Activated T-cell treated with anti-CD3 and anti-CD28 coated beads, Interleukin-2, amount 50 U/mL, for 24 hours (primary cell): ENCODE measurements around the gene PSMA2.

Experiments used
- DNase-seq: peaks from one replicate; pipeline ENCODE4 v3.0.0-alpha.2; 2020
- H3K27ac Mint-ChIP-seq: 2 replicates; pipeline ENCODE4 v1.8.0; 2020; ENCODE audit warnings: mild to moderate bottlenecking, mixed read lengths
- H3K27me3 Mint-ChIP-seq: 2 replicates; pipeline ENCODE4 v1.8.0; 2020; ENCODE audit warnings: mixed read lengths
- H3K36me3 Mint-ChIP-seq: 2 replicates; pipeline ENCODE4 v1.8.0; 2020; ENCODE audit warnings: low read depth, mixed read lengths
- H3K4me1 Mint-ChIP-seq: 2 replicates; pipeline ENCODE4 v1.8.0; 2020; ENCODE audit warnings: low read depth, mixed read lengths
- H3K4me3 Mint-ChIP-seq: 2 replicates; pipeline ENCODE4 v1.8.0; 2020; ENCODE audit warnings: mild to moderate bottlenecking, moderate library complexity, mixed read lengths
- H3K9me3 Mint-ChIP-seq: 2 replicates; pipeline ENCODE4 v1.8.0; 2020; ENCODE audit warnings: mixed read lengths

PSMA2 gene

DNA sequence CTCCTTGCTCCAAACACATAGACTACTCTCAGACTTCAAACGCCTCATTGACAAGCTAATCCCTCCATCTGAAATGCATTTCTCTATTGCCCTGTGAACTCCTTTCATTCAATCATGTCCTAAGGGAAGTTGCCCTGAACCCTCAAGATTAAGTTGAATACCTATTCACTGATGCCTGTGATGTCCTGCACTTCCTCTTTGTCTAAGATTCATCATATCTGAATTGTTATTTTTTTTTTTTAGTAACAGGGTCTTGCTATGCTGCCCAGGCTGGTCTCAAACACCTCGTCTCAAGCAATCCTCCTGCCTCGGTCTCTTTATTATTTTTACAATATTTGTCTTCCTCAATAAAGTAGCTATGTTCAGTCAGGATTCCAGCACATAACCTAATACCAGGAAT is 3.2 kb downstream of the PSMA2 start:
- Mint-ChIP-seq H3K27ac (peak overlapping the region; percentile 68), H3K4me3 (peak overlapping the region; percentile 100), H3K4me1 (peaks cover 69% of the 10 kb centered on the region), H3K9me3 (no peaks in the 10 kb centered on the region), H3K36me3 (peaks cover 92% of the 10 kb centered on the region), H3K27me3 (no peaks in the 10 kb centered on the region)
- no peak for DNase-seq

DNA sequence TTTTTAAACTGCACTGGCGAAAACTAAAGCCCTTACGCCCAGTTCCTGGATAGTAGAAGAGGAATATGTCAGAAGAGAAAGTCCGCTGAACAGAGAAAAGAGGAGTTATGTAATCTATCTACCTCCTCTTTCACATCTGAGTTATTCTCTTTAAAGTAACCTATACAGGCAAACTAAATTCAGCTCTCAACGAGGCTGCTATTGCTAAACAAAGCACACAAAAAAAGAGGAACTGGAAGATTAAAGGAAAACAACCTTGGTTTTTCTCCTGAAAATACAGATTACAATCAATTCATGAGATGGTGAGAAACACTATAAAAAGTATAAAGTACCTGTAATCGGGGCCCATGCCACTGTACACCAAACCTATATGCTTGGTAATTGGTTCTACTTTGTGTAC is 5.8 kb downstream of the PSMA2 start:
- Mint-ChIP-seq H3K36me3 (peaks cover 96% of the 10 kb centered on the region), H3K4me3 (no peak overlapping the region), H3K27ac (no peak overlapping the region), H3K4me1 (peaks cover 73% of the 10 kb centered on the region), H3K9me3 (no peaks in the 10 kb centered on the region), H3K27me3 (no peaks in the 10 kb centered on the region)
- no peak for DNase-seq

DNA sequence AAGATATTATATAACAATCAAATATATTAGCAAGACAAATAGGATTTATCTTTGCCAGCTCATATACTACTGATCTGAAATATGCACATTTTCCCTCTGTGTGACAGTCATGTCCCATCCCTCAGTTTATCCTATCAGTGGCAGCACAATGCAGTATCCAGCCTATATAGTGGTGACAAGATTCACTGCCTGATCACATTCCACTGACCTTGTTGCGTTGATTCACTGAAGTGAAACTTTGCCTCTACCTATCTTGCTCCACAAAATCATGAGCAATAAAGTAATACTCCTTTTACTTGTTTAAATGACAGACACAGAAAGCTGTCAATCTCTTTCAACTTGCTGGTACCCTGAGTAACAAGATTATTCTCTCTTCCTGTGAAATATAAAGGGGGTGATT is 6.3 kb downstream of the PSMA2 start:
- Mint-ChIP-seq H3K36me3 (peaks cover 96% of the 10 kb centered on the region), H3K27me3 (no peaks in the 10 kb centered on the region), H3K9me3 (no peaks in the 10 kb centered on the region), H3K27ac (peak overlapping the region; percentile 59), H3K4me3 (no peak overlapping the region), H3K4me1 (peaks cover 72% of the 10 kb centered on the region)
- DNase-seq: no peak

DNA sequence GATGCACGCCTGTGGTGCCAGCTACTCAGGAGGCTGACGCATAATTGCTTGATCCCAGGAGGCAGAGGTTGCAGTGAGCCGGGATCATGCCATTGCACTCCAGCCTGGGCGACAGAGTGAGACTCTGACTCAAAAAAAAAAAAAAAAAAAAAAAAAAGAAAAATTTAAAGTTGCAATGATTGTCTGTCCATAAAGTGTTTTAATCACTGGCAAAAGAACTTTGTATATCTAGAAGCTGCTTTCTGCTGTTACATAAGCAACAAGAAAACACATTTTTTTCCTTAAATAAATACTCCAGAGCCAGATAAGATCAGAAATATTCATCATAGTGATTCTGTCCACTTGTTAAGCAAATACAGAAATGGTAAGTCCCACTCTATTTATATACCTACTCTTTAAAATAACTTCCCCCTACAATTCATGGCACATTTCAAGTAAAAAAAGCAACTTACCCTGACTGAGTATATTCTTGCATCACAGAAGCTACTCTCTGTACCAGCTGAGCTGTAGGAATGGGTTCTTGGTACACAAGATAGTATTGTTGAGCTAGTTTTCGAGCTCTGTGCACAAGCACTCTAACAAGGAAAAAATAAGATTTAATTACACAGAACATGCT is 7.6 kb downstream of the PSMA2 start:
- Mint-ChIP-seq H3K27ac (peak overlapping the region; percentile 86), H3K36me3 (peaks cover 97% of the 10 kb centered on the region), H3K4me1 (peaks cover 60% of the 10 kb centered on the region), H3K27me3 (no peaks in the 10 kb centered on the region), H3K4me3 (no peak overlapping the region), H3K9me3 (no peaks in the 10 kb centered on the region)
- no peak for DNase-seq

DNA sequence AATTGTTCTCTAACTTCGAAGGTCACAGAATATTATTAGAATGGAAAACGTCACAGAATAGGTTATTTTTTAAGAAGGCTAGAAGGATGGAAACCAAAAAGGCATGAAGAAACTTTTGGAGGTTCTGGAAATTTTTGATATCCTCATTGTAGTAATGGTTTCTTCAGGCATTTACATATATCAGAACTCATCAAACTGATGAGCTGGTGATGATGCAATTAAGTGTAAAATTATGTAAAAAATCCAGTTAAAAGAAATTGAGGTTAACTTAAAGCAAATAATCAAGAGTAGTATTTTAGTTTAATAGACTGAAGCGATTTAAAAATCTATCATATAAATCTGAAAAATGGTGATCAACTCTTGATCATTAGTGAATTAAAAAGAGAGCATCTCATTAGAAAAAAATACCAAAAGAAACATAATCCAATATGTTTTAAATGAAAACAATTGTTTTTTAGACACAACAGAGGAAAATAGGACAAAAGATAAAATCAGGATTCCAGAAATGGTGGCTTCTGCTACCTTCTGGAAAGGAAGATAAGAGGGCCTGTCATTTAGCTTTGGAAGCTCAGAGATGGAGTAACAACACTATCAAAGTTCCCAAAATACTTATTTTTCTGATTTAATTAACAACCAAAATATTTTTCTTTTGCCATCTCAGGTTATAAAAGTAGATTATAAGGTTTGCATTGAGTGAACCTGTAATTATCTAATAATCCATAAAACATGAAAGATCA is 9.8 kb downstream of the PSMA2 start:
- no peak for DNase-seq
- no peaks in the 10 kb centered on the region for H3K9me3 Mint-ChIP-seq
- H3K4me1 Mint-ChIP-seq: peaks cover 38% of the 10 kb centered on the region
- H3K27ac Mint-ChIP-seq: no peak overlapping the region
- no peak overlapping the region for H3K4me3 Mint-ChIP-seq
- H3K36me3 Mint-ChIP-seq: peaks cover 96% of the 10 kb centered on the region
- no peaks in the 10 kb centered on the region for H3K27me3 Mint-ChIP-seq

DNA sequence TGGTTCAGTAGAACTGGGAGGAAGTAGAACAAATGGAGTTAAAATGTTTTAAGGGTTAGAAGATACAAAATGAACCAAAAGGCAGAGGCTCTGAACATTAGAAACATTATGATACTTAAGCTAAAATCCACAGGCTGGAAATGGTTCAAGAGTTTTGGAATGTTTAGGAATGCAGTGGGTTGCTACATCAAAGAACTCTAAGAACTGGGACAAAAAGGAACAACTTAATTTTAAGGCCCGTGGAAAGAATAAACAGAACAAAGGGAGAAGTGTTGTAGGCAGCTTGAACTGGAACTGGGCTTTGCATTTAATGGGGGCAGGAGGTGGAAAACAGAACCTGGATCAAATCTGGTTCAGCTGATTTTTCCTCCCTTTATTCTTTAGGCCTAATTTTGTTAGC is 16.6 kb downstream of the PSMA2 start:
- Mint-ChIP-seq H3K4me1 (peaks cover 50% of the 10 kb centered on the region), H3K4me3 (no peak overlapping the region), H3K9me3 (no peaks in the 10 kb centered on the region), H3K36me3 (peaks cover 82% of the 10 kb centered on the region), H3K27ac (peak overlapping the region; percentile 93), H3K27me3 (no peaks in the 10 kb centered on the region)
- DNase-seq: no peak

DNA sequence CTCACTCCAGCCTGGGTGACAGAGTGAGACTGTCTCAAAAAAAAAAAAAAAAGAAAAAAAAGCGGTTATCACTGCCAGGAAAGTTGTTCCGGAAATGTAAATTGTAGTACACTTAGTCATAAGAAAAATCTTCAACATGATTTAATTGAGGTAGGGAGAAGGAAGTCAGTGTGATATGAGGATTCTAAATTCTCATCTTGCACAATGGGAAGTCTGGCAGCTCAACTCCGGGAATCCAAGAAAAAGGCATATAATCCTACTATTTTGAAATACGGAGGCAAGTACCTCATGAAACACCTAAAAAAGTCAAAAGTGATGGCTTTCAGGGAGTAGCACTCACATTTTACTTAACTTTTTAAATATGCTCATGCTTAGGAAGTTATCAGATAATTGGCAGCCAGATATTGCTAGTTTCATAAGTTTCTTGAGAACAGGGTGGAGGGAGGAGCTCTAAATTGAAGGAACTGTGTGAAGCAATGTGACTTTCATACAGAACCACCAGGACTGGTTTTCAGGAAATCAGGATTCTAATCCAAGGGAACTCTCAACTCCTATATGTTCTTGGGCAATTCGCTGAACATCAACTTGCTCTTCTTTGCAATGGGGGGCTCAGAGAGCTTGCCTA is 17.4 kb downstream of the PSMA2 start:
- Mint-ChIP-seq H3K36me3 (peaks cover 82% of the 10 kb centered on the region), H3K4me1 (peaks cover 54% of the 10 kb centered on the region), H3K27me3 (no peaks in the 10 kb centered on the region), H3K4me3 (peak overlapping the region; percentile 44), H3K27ac (peak overlapping the region; percentile 93), H3K9me3 (no peaks in the 10 kb centered on the region)
- DNase-seq: no peak

DNA sequence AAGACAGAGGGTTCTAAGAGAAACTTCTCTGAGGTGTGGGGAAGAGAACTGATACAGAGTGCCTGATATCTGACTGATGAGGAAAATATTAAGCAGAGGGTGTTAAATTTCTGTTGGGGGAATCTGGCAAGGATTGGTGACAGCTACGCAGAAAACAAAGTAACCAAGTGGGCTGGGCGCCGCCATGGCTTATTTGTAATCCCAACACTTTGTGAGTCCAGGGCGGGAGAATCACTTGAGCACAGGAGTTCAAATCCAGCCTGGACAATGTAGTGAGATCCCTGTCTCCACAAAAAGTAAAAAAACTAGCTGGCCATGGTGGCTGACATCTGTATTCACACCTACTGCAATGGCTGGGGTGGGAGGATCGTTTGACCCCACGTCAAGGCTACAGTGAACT is 18.0 kb downstream of the PSMA2 start:
- Mint-ChIP-seq H3K9me3 (no peaks in the 10 kb centered on the region), H3K4me1 (peaks cover 58% of the 10 kb centered on the region), H3K27ac (peak overlapping the region; percentile 93), H3K27me3 (no peaks in the 10 kb centered on the region), H3K36me3 (peaks cover 79% of the 10 kb centered on the region), H3K4me3 (peak overlapping the region; percentile 44)
- DNase-seq: no peak

DNA sequence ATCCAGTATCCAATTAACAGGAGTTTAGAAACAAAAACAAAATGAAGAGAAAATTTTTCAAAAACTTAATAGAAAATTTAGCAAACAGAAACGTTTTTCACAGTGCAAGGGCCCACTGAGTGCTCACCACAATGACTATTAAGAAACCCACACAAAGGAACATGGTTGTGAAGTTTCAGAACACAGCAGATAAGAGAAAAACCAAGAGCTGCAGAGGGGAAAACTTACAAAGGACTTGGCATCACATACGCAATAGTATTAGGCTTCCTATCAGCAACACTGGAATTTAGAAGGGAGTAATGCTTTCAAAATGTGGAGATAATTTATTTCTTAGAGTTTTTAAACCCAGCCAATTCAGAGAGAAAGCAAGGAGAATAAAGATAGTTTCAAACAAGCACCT is 18.4 kb downstream of the PSMA2 start:
- H3K36me3 Mint-ChIP-seq: peaks cover 75% of the 10 kb centered on the region
- H3K4me3 Mint-ChIP-seq: peak overlapping the region; percentile 44
- peak overlapping the region; percentile 93 for H3K27ac Mint-ChIP-seq
- DNase-seq: no peak
- no peaks in the 10 kb centered on the region for H3K9me3 Mint-ChIP-seq
- no peaks in the 10 kb centered on the region for H3K27me3 Mint-ChIP-seq
- peaks cover 59% of the 10 kb centered on the region for H3K4me1 Mint-ChIP-seq

DNA sequence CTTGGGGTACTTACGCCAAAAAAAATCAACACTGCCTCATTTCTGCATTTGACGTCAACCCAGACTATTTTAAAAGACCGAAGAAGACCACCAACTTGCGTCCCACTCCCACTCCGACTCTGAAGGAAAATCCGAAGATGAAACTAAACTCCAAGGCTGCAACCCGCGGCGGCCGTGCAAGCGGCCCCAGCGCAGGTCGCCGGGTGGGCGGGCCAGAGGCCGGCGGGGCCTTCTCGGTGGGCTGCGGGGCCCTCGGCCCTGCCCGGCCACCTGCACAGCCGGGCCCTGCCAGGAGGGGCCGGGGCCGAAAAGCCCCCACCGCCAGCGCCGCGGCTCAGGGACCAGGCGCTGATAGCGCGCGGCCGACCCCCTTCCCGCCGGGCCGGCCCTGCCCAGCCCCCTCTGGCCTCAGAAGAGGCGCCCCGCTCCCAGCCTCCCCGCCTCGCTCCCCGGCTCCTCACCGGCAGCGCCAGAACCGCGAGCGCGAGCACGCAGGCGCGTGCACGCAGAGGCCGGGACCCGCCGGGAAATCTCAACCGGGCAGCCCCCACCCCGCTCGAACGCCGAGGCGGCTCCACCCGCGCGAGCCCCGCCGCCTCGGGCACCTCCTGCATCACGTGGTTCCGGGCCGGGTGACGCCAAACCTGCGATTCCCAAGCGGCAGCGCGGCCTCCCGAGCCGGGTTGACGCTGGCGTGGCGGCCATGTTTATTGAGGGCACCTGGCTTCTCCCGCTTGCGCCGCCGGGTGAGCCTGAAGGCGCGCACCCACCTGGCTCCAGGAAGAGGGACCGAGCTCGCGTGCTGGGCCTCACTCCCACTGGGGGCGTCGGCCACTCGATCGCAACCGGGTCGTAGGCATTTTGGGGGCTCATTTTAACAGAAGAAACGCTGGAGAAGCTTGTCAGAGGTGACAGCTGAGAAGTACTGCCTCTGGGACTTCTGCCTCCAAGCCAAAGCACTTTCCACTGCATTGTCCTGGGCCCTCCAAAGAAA is 20.2 kb downstream of the PSMA2 start, which contains the start of gene C7orf25:
TSS of gene C7orf25 (minus strand) at position 617 of the 994 bp plus-strand sequence. CDS start 1,170 bp downstream, outside the sequence.
- Mint-ChIP-seq H3K27me3 (no peaks in the 10 kb centered on the region), H3K27ac (peak within 1 kb of the TSS; percentile 94), H3K9me3 (no peaks in the 10 kb centered on the region), H3K36me3 (peaks cover 58% of the 10 kb centered on the region), H3K4me1 (peaks cover 68% of the 10 kb centered on the region), H3K4me3 (peak within 1 kb of the TSS; percentile 91)
- DNase-seq: peak; percentile 97

DNA sequence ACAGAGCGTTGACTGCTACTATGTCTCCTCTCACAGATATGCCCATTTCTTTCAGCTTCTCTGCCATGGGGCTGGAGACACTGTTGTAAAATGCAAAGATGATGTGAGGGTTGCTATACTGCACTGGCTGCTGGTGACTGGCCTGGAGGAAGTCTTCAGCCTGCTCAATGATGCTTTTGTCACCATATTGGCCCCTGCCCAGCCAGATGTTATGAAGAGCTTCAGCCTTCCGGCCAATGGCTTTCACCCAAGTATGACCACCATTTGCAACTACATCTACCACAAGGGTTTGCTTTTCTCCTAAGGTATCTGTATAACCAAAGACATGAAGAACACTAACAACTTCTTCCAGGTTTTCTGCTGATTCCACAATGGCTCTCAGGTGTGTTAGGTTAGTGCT is 21.7 kb downstream of the PSMA2 start:
- Mint-ChIP-seq H3K27ac (no peak overlapping the region), H3K27me3 (no peaks in the 10 kb centered on the region), H3K4me3 (peak overlapping the region; percentile 91), H3K9me3 (no peaks in the 10 kb centered on the region), H3K4me1 (peaks cover 63% of the 10 kb centered on the region), H3K36me3 (peaks cover 44% of the 10 kb centered on the region)
- DNase-seq: no peak

DNA sequence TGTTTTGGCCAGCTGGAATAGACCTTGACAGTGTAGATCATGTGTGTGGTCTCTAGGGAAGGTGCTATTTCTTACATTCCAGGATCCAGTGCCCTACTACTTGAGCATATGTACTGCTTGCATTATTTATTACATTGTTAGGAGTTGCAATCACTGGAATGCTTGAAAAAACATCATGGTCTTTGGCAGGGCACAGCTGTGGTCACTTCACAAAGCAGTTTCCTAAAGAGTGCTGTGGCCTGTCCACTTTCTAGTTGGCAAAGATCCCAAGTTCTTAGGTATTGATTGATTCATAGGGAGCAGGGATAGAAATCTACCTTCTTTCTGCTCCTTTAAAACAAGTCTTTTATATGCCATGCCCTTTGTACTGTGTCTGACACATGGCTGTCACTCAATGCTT is 24.7 kb downstream of the PSMA2 start:
- Mint-ChIP-seq H3K27ac (no peak overlapping the region), H3K27me3 (no peaks in the 10 kb centered on the region), H3K9me3 (no peaks in the 10 kb centered on the region), H3K36me3 (peaks cover 22% of the 10 kb centered on the region), H3K4me3 (no peak overlapping the region), H3K4me1 (peaks cover 33% of the 10 kb centered on the region)
- DNase-seq: no peak

DNA sequence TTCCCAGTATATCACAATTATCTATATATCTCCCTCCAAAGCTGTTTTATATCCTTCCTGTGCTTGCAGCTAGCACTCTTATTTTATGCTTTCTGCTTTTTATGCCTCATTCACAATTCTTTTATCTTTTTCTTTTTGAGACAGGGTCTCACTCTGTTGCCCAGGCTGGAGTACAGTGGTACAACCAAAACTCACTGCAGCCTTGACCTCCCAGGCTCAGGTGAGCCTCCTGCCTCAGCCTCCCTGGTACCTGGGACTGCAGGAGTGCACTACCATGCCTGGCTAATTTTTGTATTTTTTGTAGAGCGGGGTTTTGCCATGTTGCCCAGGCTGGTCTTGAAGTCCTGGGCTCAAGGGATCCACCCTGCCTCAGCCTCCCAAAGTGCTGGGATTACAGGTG is 25.8 kb downstream of the PSMA2 start:
- no peak for DNase-seq
- Mint-ChIP-seq H3K4me3 (no peak overlapping the region), H3K4me1 (peaks cover 28% of the 10 kb centered on the region), H3K36me3 (peaks cover 18% of the 10 kb centered on the region), H3K27me3 (no peaks in the 10 kb centered on the region), H3K27ac (no peak overlapping the region), H3K9me3 (no peaks in the 10 kb centered on the region)

DNA sequence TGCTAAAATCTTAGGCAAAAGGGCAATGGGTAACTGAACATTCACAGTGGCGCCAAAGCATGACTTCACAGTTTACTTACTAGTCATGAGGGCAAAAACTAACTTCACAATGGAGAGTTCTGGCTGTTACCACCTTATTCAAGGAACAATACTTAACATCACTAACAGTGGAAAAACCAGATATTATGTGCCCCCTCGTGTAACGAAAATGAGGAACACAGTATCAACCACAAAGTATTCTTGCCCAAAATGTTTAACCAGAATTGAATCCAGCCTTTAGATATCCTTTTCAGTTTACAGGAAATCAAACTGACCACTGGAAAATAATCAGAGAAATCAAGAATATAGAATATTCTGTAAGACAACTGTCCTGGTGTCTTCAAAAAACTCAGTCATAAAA is 29.6 kb downstream of the PSMA2 start:
- Mint-ChIP-seq H3K27ac (no peak overlapping the region), H3K9me3 (peaks cover 2% of the 10 kb centered on the region), H3K27me3 (no peaks in the 10 kb centered on the region), H3K36me3 (no peaks in the 10 kb centered on the region), H3K4me1 (peaks cover 2% of the 10 kb centered on the region), H3K4me3 (no peak overlapping the region)
- DNase-seq: no peak
